CD14-positive monocyte (primary cell): ENCODE measurements around the gene MAP2K4. TPM values are rescaled to one million over a fixed set of nuclear protein-coding genes. Genes with fewer than 3 reads are reported as not detected.

Experiments used
- DNase-seq, 3 donors: peaks; one replicate each; pipeline ENCODE4 v3.0.0-alpha.2; 2011 to 2022
- H2AFZ ChIP-seq: 2 replicates; pipeline ENCODE4 v1.6.0; 2012; ENCODE audit warnings: mild to moderate bottlenecking, low read depth, low read length, inconsistent platforms; ENCODE audit not compliant: insufficient read depth, poor library complexity, severe bottlenecking
- H3K27ac ChIP-seq, 2 donors: 1 replicate in 1 of 2; 2 replicates in 1 of 2; pipeline ENCODE4 v1.5.1; 2012 to 2013; ENCODE audit warnings: low read length in 2 of 2, control low read depth in 1 of 2, inconsistent platforms in 1 of 2, low read depth in 1 of 2, mild to moderate bottlenecking in 1 of 2
- H3K27me3 ChIP-seq, 2 donors: one replicate each; pipeline versions ENCODE4 v1.6.0 to v1.6.1; 2011 to 2013; ENCODE audit warnings: low read length in 2 of 2; ENCODE audit not compliant: control insufficient read depth in 2 of 2, insufficient read depth in 2 of 2
- H3K36me3 ChIP-seq, 2 donors: replicated peaks in 1 of 2; 1 replicate in 1 of 2; 2 replicates in 1 of 2; pipeline versions ENCODE4 v1.5.1 to v1.6.1; 2012 to 2013; ENCODE audit warnings: low read length in 2 of 2, control low read depth in 1 of 2, inconsistent platforms in 1 of 2, mild to moderate bottlenecking in 1 of 2; ENCODE audit not compliant: insufficient read depth in 2 of 2, control insufficient read depth in 1 of 2
- H3K4me1 ChIP-seq, 2 donors: 1 replicate in 1 of 2; 2 replicates in 1 of 2; pipeline versions ENCODE4 v1.5.1 to v1.6.1; 2012 to 2013; ENCODE audit warnings: low read length in 2 of 2, control low read depth in 1 of 2, inconsistent platforms in 1 of 2, mild to moderate bottlenecking in 1 of 2, moderate library complexity in 1 of 2; ENCODE audit not compliant: insufficient read depth in 2 of 2, control insufficient read depth in 1 of 2
- H3K4me2 ChIP-seq: replicated peaks from 2 replicates; pipeline ENCODE3; 2012; ENCODE audit warnings: low read length, moderate library complexity, mild to moderate bottlenecking; ENCODE audit not compliant: poor library complexity, severe bottlenecking; ENCODE audit errors: extremely low read depth
- H3K4me3 ChIP-seq, 3 experiments: fragments of 200-600 bp in 1 of 3; sonication (generic) in 1 of 3; replicated peaks in 1 of 3; 1 replicate in 2 of 3; 2 replicates in 1 of 3; pipeline ENCODE4 v1.5.1; 2011 to 2013; ENCODE audit warnings: low read length in 3 of 3, mild to moderate bottlenecking in 3 of 3, control low read depth in 2 of 3, low read depth in 2 of 3, inconsistent platforms in 1 of 3, moderate library complexity in 1 of 3
- H3K79me2 ChIP-seq: 2 replicates; pipeline ENCODE4 v1.6.0; 2012; ENCODE audit warnings: mild to moderate bottlenecking, control low read depth, inconsistent platforms, low read length, moderate library complexity; ENCODE audit not compliant: insufficient read depth
- H3K9ac ChIP-seq: 2 replicates; pipeline ENCODE4 v1.6.0; 2017; ENCODE audit warnings: low read length, mild to moderate bottlenecking; ENCODE audit not compliant: insufficient read depth, poor library complexity, severe bottlenecking
- H3K9me3 ChIP-seq, 2 donors: replicated peaks in 1 of 2; 1 replicate in 1 of 2; 2 replicates in 1 of 2; pipeline versions ENCODE4 v1.5.1 to v1.6.1; 2012 to 2013; ENCODE audit warnings: low read length in 2 of 2, control low read depth in 1 of 2; ENCODE audit not compliant: control insufficient read depth in 1 of 2, insufficient read depth in 1 of 2
- H4K20me1 ChIP-seq: 2 replicates; pipeline ENCODE4 v1.6.0; 2012; ENCODE audit warnings: mild to moderate bottlenecking, low read length, control low read depth, moderate library complexity; ENCODE audit not compliant: insufficient read depth
- H3K27ac Mint-ChIP-seq, 7 donors: one replicate each; pipeline ENCODE4 v1.8.0; 2020; ENCODE audit warnings: mild to moderate bottlenecking in 7 of 7, mixed read lengths in 7 of 7, moderate library complexity in 6 of 7, inconsistent platforms in 2 of 7
- H3K27me3 Mint-ChIP-seq, 3 donors: one replicate each; pipeline ENCODE4 v1.8.0; 2021 to 2022; ENCODE audit warnings: low read depth in 3 of 3, mild to moderate bottlenecking in 3 of 3, mixed read lengths in 3 of 3, moderate library complexity in 3 of 3, inconsistent platforms in 1 of 3
- H3K36me3 Mint-ChIP-seq, 2 donors: one replicate each; pipeline ENCODE4 v1.8.0; 2020; ENCODE audit warnings: mixed read lengths in 2 of 2, inconsistent platforms in 1 of 2, mild to moderate bottlenecking in 1 of 2
- H3K4me1 Mint-ChIP-seq: one replicate; pipeline ENCODE4 v1.8.0; 2020; ENCODE audit warnings: mild to moderate bottlenecking, mixed read lengths
- H3K4me3 Mint-ChIP-seq, 2 donors: one replicate each; pipeline ENCODE4 v1.8.0; 2020; ENCODE audit warnings: mild to moderate bottlenecking in 2 of 2, mixed read lengths in 2 of 2, moderate library complexity in 1 of 2
- H3K9me3 Mint-ChIP-seq, 7 donors: one replicate each; pipeline ENCODE4 v1.8.0; 2020 to 2022; ENCODE audit warnings: mixed read lengths in 7 of 7, mild to moderate bottlenecking in 6 of 7, moderate library complexity in 6 of 7, inconsistent platforms in 2 of 7
- CTCF ChIP-seq: fragments of 200-600 bp; IDR thresholded peaks from one replicate; pipeline ENCODE4 v1.8.0; 2022; ENCODE audit warnings: antibody characterized with exemption, mild to moderate bottlenecking
- WGBS: methylation state at CpG from one replicate; pipeline ENCODE4 v1.1.5; 2013; ENCODE audit warnings: missing lambda C conversion rate; ENCODE audit not compliant: insufficient coverage; 5-methylcytosine and 5-hydroxymethylcytosine counted together
- intact Hi-C, 2 donors: fragments of 100-400 bp; cut with micrococcal nuclease; formaldehyde crosslinking; loops; one replicate each; pipeline versions ENCODE4 v1.15.0 to v1.15.1; 2023
- polyA plus RNA-seq, 3 donors: library from polyadenylated mRNA; depleted of rRNA in 1 of 3; unstranded in 2 of 3; stranded (reverse) in 1 of 3; fragments of 300-500 nt in 2 of 3; fragments of >200 nt in 1 of 3; fragmentation: Illumina TruSeq in 2 of 3; gene quantifications; 1 replicate in 2 of 3; 2 replicates in 1 of 3; pipeline ENCODE4 v1.2.3, GENCODE V29; 2012 to 2021

MAP2K4 gene
- polyA plus RNA-seq, 3 donors: 8.1 to 41.8 (median 23.2) TPM

- Mint-ChIP-seq H3K27me3 (no peaks in the 10 kb centered on the region), H3K4me1 (no peaks in the 10 kb centered on the region), H3K4me3 (no peak overlapping the region), H3K36me3 (peaks cover 39 to 49% of the 10 kb centered on the region in 2 donors), H3K27ac (peak overlapping the region in 1 of 7 donors; percentile 38), H3K9me3 (no peaks in the 10 kb centered on the region)
- H3K9ac ChIP-seq: no peak overlapping the region
- H3K79me2 ChIP-seq: no peaks in the 10 kb centered on the region
- no peak overlapping the region for H3K4me2 ChIP-seq
- no peaks in the 10 kb centered on the region for H3K27me3 ChIP-seq
- intact Hi-C loops: no loop called here
- DNase-seq: no peak
- no peaks in the 10 kb centered on the region for H3K4me1 ChIP-seq
- H4K20me1 ChIP-seq: peaks cover 7% of the 10 kb centered on the region
- 100% methylated on average over 3 of the region's 4 CpGs for WGBS
- no peak for TF ChIP-seq CTCF
- H3K27ac ChIP-seq: no peak overlapping the region
- H2AFZ ChIP-seq: no peak overlapping the region
- H3K9me3 ChIP-seq: no peaks in the 10 kb centered on the region
- peaks cover 13 to 50% of the 10 kb centered on the region in 2 donors for H3K36me3 ChIP-seq
- no peak overlapping the region for H3K4me3 ChIP-seq
Measured at GRCh38 chr17:12085076-12085949, 64.6 kb downstream of the MAP2K4 start.

- no peak overlapping the region for H3K27ac Mint-ChIP-seq
- no peaks in the 10 kb centered on the region for H3K4me1 ChIP-seq
- H3K36me3 ChIP-seq: peaks cover 5 to 34% of the 10 kb centered on the region in 2 donors
- H3K4me1 Mint-ChIP-seq: no peaks in the 10 kb centered on the region
- no peak overlapping the region for H3K9ac ChIP-seq
- H3K36me3 Mint-ChIP-seq: peaks cover 23 to 36% of the 10 kb centered on the region in 2 donors
- H3K27ac ChIP-seq: no peak overlapping the region
- no peak for DNase-seq
- no peak overlapping the region for H3K4me3 Mint-ChIP-seq
- WGBS: no CpG with 5 or more reads among the region's 1 CpG
- intact Hi-C loops: no loop called here
- peaks cover 3% of the 10 kb centered on the region for H4K20me1 ChIP-seq
- H3K27me3 ChIP-seq: no peaks in the 10 kb centered on the region
- H3K9me3 Mint-ChIP-seq: peaks cover 0 to 2% (median 0%) of the 10 kb centered on the region in 7 donors
- H3K4me2 ChIP-seq: no peak overlapping the region
- H3K9me3 ChIP-seq: no peaks in the 10 kb centered on the region
- no peaks in the 10 kb centered on the region for H3K27me3 Mint-ChIP-seq
- H3K79me2 ChIP-seq: no peaks in the 10 kb centered on the region
- no peak overlapping the region for H2AFZ ChIP-seq
- TF ChIP-seq CTCF: no peak
- H3K4me3 ChIP-seq: no peak overlapping the region
Measured at GRCh38 chr17:12088035-12088434, 67.4 kb downstream of the MAP2K4 start.
